HCT116 (cell line): ENCODE results near the gene MTMR12.

Source experiments
- CTCF ChIP-seq, 3 experiments: fragments of 200-600 bp in 1 of 3; sonication (generic) in 1 of 3; IDR thresholded peaks in 2 of 3; conservative IDR thresholded peaks in 1 of 3; 2 replicates each; pipeline ENCODE4 v1.5.1; 2012 to 2017; ENCODE audit warnings: low read depth in 2 of 3, low read length in 2 of 3, antibody characterized with exemption in 1 of 3, borderline replicate concordance in 1 of 3, control low read depth in 1 of 3, mild to moderate bottlenecking in 1 of 3, mixed read lengths in 1 of 3, mixed run types in 1 of 3, moderate library complexity in 1 of 3; ENCODE audit not compliant: insufficient read depth in 1 of 3
- EZH2phosphoT487 ChIP-seq: fragments of 200-600 bp; IDR thresholded peaks from 2 replicates; pipeline ENCODE4 v1.6.1; 2018; ENCODE audit warnings: antibody characterized with exemption, borderline replicate concordance
- POLR2A ChIP-seq: IDR thresholded peaks from 2 replicates; pipeline ENCODE4 v1.7.0; 2011; ENCODE audit warnings: borderline replicate concordance; ENCODE audit not compliant: insufficient read depth, insufficient read length; ENCODE audit errors: extremely low read depth
- POLR2AphosphoS5 ChIP-seq: IDR thresholded peaks from 2 replicates; pipeline ENCODE4 v1.6.1; 2011; ENCODE audit warnings: mild to moderate bottlenecking, low read depth, low read length, moderate library complexity
- REST ChIP-seq: IDR thresholded peaks from 2 replicates; pipeline ENCODE4 v1.6.1; 2012; ENCODE audit warnings: low read depth
- SIN3A ChIP-seq: IDR thresholded peaks from 2 replicates; pipeline ENCODE4 v1.6.1; 2012; ENCODE audit warnings: low read depth
- TCF7L2 ChIP-seq: IDR thresholded peaks from 2 replicates; pipeline ENCODE4 v1.7.0; 2011; ENCODE audit warnings: borderline replicate concordance, inconsistent platforms; ENCODE audit not compliant: insufficient read depth, insufficient read length; ENCODE audit errors: extremely low read depth

GRCh38 chr5:32297181-32298058, 15.3 kb downstream of the MTMR12 start:
- TF ChIP-seq POLR2AphosphoS5 = no peak
- TF ChIP-seq CTCF (IDR thresholded peaks at IDR 0.05 in 2 of 3, conservative IDR thresholded peaks at IDR 0.05 in 1 of 3; ENCODE audit: borderline replicate concordance in 1 of 3, insufficient read depth in 1 of 3, low read depth in 2 of 3, low read length in 2 of 3) = no peak
- TF ChIP-seq REST = no peak
- TF ChIP-seq EZH2phosphoT487 = no peak
- no peak for TF ChIP-seq TCF7L2
- no peak for TF ChIP-seq POLR2A
- no peak for TF ChIP-seq SIN3A
